HG03378 (cell line): ENCODE results near the gene ZFP36L1.

Source experiments
- ATAC-seq: cut with Tn5 transposase; IDR thresholded peaks from one replicate; pipeline ENCODE4 v1.9.1; 2021; ENCODE audit warnings: mild to moderate bottlenecking, moderate library complexity; ENCODE audit not compliant: unreplicated experiment

The ZFP36L1 gene

DNA sequence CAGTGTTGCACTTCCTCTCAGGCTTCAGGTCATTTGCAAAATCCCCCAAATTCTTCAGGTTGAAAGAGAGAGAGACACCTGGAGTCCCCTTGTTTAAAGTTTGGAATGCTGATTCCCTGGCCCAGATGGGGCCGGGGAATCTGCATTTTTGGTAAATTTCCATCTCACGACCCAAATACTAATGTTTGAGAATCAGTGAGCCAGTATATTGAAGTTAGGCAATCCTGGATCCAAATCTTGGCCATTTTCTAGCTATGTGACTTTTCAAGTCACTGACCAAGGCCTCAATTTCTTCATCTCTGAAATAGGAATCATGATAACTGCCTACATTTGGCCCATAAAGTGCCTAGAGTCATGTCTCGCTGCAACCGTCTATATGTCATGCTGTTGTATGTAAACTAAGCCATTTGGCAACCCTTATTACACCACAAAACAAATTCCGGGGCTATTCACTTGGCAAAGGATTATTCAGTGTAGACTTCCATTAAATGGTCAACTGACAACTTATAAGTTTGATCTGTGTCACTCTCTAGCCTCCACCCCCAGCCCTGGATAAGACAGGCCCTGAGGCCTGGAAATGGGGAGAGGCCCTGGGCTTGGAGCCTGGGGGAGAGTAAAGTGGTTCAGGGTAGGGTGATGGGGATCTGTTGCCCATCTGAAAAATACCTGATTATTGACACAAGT lies 3.7 kb upstream of the ZFP36L1 start:
- no peak for ATAC-seq

DNA sequence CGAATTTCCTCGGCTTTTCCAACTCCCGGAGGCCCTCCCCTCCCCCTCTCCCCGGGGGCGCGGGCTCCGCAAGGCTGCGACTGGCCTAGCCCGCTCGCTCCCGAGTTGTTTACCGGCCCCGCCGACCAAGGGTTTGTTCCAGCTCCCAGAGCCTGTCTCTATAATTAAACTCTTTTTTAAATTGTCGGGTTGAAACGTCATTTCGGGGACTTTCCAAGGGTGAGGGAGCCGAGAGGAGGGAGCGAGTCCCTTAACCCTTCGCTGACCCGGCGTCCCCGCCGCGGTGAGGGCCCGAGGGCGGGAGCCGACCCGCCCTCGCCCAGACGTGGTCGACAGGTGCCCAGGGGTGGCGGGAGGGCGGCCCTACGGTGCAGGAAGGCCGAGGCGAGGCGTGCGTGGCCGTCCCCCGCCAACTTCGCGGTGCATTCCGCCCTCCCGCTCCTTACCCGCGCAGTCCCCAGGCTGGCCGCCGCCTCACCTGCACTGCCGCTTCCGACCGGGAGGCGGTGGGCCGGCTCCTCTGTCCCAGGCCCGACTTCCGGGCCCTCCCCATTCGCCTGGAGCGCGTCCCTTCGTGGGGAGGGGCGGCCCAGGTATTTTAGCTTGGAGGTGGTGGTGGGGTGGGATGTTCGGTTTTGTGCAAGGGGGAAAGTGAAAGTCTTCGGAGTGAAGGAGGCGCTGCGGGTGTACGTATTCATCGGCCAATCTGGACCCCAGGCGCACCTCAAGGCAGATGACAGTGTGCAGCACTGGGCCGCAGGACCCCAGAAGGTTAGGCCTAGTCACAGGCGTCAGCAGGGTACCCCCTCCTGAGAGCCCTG lies 2.9 kb upstream of the ZFP36L1 start:
- peak; percentile 29 for ATAC-seq

DNA sequence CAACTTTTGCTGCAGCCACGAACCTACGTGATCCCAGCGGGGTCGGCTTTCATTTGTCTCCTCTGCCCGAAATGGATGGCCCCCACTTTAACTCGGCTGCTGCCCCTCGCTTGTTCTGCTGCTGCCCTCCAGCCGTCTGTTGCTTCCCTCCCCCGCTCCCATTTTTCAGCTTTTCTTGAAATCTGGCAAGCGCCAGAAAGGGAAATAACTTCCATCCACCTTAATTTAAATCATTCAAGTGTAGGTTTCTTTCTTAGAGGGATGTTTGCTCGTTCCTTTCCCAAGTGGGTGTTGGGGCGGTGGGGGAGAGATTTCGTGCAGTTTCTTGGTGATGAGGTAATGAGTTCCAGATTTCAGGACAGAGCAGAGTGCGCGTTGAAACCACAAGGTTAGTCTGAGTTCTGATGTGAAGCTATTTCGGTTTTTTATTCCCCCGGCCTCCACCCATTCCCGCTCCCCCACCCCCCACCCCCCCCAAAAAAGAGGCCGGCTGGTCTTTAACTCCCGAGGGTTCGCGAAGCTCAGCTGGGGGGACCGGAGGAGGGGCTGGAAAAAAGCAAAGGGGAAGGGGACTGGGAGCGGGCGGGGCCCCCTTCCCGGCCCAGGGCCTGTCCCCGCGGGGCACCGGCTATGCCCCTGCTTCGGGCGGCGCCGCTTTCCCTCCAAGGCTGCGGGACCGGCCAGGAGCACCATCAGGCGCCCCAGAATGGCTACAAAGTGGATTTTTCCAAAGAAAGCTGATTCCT lies 2.2 kb upstream of the ZFP36L1 start:
- ATAC-seq = no peak

DNA sequence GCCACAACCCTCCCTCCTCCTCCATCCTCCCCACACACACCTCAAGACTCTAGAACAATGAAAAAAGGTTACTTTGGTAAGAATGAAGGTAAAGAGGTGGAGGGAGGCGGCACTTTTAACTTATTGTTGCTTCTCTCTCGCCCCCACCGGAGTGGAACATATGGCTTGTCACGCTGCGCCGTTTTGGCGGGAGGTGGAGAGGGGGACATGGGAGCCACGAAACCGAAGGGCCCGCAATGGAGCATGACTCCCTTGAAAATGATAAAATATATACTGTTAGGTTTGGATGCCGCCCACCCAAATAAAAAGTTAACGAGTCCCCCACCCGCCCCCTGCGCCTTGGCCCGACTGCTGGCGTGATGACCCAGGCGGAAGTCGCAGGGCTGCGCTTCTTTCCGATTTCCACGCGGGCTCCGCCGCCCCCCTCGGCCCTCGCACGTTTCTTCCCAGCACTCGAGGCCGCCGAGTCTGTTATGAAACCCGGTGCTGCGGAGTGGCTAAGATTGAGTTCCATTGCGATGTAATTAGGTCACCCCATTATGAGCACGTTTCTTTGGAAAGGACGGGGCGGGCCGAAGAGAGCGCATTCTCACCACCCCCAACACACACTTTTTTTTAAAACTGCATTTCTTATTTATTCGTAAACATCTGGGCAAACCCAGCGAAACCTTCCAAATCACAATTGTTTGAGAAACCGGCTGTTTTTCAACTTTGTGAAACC lies 1.4 kb upstream of the ZFP36L1 start:
- ATAC-seq = no peak

DNA sequence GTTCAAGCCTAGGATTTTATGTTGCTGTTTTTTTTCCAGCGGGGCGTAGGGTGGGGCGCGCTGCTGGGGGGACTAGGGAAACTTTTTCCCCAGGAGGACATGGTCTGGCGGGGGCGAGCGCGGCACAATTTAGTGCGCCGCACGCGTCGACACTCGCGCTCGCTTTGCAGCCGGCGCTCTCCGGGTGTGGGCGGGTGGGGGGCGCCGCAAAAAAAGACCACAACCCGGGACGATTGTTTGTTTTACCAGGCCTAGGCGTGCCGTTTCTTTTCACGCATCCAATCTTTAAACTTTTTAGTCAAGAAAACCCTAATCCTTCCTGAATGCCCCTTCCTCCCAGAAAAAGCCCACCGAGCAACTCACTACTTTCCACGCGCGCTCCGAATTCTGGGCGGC lies 865 bp upstream of the ZFP36L1 start:
- ATAC-seq = no peak

DNA sequence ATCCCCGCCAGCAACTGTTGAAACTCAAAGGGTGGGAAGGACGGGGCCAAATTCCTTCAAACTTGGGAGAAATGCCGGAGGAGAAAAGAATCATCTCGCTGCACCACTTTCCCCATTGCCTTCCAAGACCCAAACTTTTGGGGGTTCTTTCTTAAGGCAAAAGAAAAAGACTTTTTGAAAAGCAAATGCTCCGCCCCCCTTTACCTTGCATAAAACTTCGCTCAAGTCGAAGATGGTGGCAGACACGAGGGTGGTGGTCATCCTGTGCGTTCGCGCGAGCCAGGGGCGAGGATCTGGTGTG lies 239 bp downstream of the ZFP36L1 start:
- ATAC-seq = no peak

DNA sequence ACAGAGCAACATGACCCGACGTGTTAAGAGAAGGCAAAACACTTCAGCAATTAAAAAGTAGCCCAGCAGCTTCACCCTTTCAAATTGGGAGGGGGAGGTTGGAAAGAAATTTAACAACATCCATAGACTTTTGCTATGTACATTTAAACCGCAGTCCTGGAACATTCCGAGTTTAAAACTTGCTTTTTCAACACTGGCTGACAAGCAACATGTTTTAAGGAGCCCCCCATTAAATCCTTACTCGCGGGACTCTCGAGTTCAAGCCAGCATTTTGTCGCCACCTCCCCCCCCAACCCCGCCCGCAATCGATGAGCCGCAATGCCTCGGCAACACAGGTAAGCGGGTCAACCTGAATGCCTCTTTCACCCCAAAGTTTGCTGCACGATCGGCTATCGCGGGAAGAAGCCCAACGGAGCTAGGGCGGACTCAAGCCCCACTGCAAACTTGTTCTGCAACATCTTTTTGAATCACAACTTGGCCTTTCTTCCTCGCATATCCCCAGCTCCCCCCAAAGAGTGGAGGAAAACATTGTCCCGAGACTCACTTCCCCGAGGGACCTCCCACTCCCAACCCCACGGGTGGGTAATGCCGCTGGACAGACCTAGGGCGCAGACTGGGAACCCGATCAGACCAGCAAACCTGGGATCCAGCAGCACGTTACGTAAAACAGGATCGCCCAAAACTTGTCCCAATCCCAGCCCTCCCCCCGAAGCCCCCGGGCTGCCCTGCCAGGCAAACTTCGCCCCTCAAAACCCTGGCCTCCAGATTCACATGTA lies 777 bp downstream of the ZFP36L1 start:
- ATAC-seq = no peak

DNA sequence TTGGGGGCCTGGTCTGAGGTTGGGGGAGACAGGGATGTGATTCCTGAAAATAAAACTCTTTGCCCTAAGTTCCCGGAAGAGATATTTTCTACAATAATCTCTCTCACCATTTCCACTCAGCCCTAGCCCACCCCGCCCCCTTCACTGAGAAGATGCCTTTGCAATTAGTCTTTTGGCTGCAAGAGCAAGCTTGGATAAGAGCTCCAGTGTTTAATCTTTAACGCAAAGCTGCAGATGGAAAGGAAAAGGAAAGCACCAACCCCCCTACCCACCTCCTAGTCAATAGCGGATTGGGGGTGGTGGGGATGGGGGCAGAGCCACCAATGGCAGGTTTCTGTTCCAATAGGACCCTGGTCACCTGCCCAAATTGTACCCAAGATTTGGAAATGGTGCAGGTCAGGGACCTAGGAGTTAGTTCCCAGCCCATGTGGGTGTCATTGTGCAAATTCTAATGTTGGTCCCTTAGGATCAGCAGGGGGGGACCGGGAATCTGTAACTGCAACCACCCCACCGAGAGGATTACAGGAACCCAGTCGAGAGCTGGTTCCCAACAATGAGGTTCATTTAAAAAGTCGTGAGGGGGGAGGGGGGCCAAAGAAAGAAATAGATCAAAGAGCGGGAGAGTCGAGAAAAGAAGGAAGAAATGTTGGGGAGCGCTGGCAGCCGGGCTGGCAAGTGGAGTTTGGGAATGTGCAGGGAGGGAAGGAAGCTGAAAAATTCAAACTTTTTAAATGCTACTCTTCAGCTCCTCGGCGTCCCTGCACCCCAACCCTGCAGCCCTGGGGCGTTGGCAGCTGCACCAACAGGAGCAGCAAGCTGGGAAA lies 1.6 kb downstream of the ZFP36L1 start:
- no peak for ATAC-seq

DNA sequence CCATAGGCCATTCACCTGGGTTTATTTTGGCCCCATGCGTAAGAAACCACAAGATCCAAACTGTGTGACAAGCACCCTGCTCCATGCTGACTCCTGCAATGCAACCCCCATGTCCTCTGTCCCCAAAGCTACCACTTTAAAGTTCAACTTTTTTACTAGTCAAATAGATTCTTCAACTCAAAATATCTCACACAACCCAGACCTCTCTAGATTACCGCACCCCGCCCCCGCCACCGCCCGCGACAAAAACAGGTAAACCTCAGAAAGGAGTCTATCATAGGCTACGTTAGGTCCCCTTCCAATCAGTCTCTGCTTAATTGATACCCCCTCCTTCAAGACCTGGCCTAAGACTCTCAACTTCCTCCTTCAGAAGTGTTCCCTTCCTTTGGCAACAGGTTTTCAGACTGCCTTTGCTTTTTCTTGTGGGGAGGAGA lies 2.2 kb downstream of the ZFP36L1 start:
- no peak for ATAC-seq

DNA sequence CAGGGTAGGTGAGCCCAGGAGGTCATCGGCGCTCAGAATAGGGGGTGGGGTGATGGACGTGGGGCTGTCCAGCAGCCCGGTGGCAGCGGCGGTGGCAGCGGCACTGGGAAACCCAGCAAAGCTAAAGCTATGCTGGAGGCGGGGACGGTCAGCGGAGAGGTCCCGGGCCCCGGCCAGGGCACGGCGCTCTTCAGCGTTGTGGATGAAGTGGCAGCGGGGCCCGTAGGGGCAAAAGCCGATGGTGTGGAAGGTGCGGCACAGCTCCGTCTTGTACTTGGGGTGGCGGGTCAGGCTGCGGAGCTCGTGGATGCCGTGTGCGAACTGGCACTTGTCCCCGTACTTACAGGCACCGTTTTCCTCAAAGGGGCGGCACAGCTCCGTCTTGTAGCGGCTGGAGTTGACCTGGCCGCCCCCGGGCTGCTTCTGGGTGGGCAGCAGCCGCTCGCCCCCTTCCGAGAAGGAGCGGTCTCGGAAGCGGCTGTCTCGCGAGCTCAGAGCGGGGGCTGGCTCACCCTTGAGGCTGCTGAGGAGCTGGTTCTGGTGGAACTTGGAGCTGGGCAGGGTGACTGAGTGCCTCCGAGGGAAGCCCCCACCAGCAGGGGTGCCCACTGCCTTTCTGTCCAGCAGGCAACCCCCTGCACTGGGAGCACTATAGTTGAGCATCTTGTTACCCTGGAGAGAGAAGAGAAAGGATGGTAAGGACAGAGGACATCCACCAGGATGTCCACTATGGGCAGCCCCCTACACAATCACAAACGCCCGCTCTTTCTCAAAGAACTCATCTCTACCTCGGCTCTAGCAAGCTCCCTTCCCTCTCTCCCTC lies 2.8 kb downstream of the ZFP36L1 start:
- ATAC-seq = no peak

DNA sequence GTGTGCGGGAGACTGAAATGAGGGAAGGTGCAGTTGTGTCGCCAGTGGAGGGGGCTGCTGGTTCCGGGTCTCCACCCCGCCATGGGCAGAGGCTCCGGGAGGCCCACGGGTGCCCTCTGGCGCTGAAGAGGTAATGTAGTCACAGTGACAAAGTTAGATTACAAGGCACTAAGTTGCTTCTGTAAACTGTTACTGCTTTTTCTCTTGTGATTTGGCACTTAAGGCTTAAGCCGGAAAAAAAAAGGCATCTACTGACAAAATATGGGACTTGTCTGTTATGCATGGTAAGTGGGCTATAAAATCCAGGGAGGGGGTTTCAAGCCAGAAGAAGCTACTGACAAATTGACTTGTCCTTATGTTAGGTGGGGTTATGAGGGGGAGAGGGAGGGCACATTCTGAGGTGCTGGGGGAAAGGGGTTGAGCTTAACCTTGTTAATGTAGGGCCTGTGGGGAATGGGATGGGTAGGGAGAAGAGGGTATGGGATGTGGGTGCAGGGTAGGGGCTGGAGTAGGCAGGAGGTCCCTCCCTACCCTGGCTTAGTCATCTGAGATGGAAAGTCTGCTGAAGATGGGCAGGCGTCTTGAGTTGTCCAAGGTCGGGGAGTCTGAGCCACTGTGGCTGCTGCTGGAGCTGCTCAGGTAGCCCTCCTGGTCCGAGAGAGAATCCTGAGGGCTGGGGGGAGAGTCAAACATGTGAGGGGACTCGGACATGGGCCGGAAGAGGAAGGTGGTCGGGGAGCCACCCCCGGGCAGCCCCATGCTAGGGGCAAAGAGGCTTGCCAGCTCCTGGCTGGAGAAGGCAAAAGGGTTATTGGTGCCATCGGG lies 3.7 kb downstream of the ZFP36L1 start:
- ATAC-seq = no peak

DNA sequence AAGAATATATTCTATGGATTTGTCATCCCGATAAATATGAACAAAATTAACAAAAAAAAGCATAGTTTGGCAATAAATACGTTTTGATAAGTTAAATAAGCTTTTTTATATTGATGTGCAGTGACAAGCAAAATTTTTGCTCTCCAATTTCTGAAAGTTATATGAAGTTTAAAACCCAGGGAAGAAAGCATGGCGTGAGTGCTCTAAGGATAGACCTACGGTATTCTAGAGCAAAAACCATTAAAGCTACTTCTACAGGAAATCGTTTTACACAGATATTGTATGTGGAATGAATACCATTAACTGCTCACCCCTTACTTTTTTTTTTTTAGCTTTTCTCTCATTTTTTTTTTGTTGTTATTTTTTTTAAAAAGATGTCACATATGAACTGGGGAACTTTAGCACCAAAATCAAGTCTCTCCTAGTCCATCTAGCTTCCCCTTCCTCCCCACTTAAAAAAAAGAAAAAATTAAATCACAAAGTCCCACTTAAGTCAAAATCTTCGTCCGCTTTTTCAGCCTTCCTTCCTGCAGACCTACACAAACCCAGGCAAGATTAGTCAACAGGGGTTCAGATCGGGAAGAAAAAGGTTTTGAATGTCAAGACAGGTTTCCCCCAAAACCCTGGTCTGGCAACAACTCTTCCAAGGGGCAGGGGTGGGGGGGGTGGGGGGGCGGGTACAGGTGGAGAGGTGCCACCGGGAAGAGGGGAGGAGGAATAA lies 4.4 kb downstream of the ZFP36L1 start:
- no peak for ATAC-seq

DNA sequence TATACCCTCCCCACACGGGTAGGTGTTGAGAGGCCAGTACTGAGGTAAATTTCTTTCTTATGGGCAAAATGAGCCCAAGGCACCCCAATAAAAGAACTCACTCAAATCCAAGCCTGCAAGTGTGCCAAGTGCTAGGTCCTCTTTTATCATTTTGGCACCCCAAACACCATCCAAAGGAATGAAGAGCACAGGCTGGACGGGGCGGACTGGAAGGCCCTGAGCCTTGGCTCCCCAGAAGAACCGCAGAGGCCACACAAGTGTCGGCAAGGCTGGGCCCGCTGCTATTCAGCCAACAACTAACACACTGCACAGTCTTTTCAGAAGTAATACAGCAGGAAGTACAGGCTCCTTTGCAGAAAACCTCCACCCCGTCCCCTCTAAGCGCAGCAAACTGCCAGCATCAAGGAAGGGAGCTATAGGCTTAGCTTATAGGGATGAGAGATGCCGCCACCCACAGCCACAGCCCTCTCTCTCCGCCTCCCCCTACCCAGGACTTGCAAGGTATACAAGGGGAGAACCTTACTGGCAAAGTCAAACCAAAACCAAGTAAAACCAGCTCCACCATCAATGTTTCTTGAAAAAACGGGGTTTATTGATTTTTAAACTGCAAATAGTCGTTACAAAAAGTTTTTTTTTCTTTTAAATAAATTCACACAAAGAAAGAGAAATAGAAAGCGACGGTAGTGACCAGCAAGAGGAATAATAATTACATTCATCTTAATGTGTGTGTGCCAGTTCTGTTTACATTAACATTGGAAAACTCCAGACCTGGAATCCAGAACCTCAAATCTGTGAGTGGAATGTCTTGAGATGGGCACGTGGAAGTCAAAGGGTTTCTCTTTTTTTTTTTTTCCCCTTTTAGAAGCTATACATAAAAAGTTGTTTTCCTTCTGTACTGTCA lies 5.5 kb downstream of the ZFP36L1 start:
- ATAC-seq = no peak

DNA sequence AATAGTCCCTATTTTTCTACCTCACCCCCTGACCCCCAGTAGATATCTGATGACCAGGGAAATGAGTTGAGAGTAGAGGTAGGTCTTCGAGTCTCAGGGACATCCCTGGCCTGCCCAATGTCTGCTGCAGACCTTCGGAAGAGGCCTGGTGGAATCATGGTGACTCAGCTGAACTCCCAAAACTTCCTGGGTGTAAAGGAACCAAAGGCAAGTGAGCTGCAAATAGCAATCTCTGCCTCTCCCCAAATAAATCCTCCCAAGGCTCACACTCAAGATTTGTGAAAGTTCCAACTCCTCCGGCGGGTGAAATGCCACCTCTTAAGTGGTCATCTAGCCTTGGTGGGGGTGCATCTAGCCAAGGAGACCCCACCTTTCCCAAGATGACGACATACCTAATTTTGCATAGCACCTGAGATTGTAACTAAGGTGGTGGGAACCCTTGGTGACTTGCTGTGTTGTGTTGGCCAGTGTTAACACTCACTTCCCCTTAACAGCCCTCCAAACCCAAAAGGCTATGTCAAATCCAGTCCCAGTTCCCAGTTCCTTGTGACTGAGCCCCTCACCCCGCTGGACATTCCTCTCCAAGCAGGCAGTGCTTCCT lies 6.3 kb downstream of the ZFP36L1 start:
- ATAC-seq = no peak

DNA sequence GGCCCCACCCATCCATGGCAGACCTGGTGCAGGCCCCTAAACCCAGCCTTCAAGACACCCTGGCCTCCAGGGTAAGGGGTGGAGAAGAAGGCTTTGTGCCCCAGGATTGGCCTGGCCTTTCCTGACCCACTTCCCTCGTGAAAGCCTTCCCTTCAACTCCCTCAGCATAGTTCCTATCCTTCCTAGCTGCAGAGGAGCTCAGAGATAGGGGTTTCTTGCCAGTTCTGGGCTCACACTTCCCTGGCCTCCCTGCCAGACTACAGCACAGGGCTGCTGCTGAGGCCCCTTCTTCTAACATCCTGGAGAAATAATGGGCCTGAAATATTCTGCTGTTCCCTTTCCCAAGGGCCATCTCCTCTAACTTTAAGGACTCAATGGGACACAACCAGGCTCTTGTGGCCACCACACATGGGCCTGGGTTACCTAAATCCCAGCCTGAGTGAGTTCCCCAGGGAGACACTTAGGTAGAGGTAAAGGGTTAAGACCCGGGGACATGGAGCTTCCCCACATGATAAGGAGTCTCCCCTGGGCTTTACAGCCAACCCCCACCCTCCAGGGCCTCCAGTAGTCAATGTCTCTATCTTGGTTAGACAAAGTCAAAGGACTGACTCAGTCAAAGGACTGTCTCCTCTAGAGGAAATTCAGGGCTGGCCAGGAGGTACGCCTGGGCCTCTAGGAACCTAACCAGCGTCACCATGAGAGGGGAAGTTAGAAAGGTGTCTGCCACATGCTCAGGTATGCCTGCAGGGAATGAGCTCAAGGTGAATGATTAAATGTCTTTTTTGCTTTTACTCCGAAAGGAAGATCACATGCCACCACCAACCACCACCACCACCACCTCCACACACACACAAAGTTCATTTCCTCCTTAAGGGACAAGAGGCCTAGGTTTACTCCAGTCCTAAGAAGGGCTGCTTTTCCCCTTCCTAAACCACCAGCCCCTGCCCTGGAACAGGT lies 7.1 kb downstream of the ZFP36L1 start:
- ATAC-seq = no peak
